Measurements from ENCODE around the gene RBP3. TPM values are rescaled to one million over a fixed set of nuclear protein-coding genes. Genes with fewer than 3 reads are reported as not detected.

RBP3 gene
- total RNA-seq, 1 donor from 2014 or later: not detected

DNA sequence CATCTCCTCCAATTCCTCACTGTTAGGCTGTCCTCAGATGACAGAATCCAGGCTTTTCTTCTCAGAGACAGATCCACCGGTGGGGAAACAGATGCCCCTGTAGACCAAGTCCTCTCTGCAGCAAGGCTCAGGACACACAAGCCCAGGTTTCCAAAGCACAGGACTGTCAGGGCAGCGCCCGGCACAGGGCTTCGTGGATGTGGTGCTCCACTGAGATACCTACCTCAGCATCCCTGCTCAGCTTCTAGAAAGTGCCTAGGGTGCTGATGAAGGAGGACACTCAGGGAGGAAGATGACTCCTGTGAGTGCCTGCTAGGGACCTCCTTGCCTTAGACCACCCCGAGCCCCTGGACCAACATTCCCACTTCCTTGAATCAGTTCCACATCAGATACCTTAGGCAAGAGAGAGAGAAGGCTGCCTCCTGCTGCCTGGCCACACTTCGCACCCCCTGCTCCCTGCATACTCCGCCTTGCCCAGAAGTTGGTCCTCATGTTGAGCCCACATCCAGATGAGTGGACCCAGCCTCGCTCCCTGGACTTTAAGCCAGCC, 8.9 kb upstream of the RBP3 start:
- peaks cover 13% of the 10 kb centered on the region for H3K27me3 Mint-ChIP-seq (ENCODE audit: unreplicated experiment)

DNA sequence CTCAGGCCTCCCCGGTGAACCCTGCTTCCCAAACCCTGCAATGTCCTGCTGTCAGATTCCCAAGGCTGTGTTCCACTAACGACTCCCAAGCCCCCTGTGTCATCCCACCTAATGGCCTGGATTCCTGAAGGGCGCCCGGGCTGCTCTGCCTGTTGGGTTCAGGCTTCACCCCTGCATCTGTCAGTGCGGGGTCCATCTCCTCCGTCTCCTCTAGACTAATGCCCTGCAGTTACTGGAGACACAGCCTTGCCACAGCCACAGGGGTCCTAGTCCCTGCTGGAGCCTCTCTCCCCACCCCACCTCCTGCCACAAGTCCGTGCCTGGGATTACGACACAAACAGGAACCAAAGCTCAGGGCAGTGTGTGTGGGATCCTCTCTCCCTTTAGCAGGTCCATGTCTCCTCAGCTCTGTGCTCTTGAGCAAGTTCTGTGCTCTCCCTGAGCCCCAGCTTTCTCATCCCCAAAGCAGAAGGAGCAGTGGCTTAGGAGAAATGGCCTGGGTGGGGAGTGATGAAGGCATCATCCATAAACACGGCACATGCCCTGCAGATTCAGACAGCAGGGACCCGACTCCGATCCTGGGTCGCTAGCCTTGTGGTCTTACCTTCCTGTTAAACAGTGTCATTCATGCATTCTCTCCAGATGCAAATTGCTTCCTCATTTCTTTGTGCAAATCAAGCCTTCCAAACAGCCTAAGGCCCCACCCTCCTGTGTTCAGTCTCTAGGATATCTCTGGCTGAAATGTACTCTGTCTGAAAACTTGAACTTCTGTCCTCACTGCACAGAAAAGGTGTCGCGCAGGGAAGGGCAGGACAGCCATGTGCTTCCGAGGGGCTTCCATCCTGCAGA, 8.2 kb upstream of the RBP3 start:
- DNase-seq: no peak
- H3K36me3 Mint-ChIP-seq (ENCODE audit: unreplicated experiment): no peaks in the 10 kb centered on the region
- no peak overlapping the region for H3K27ac Mint-ChIP-seq (ENCODE audit: unreplicated experiment)

More for the DNA sequence above, 8.9 kb upstream of the RBP3 start:
- Mint-ChIP-seq H3K4me1 (ENCODE audit: low read depth, unreplicated experiment) (no peaks in the 10 kb centered on the region), H3K36me3 (ENCODE audit: unreplicated experiment) (no peaks in the 10 kb centered on the region), H3K27ac (ENCODE audit: unreplicated experiment) (no peak overlapping the region), H3K4me3 (ENCODE audit: unreplicated experiment) (no peak overlapping the region), H3K9me3 (ENCODE audit: unreplicated experiment) (peaks cover 2% of the 10 kb centered on the region)
- TF ChIP-seq, protein P1, sequence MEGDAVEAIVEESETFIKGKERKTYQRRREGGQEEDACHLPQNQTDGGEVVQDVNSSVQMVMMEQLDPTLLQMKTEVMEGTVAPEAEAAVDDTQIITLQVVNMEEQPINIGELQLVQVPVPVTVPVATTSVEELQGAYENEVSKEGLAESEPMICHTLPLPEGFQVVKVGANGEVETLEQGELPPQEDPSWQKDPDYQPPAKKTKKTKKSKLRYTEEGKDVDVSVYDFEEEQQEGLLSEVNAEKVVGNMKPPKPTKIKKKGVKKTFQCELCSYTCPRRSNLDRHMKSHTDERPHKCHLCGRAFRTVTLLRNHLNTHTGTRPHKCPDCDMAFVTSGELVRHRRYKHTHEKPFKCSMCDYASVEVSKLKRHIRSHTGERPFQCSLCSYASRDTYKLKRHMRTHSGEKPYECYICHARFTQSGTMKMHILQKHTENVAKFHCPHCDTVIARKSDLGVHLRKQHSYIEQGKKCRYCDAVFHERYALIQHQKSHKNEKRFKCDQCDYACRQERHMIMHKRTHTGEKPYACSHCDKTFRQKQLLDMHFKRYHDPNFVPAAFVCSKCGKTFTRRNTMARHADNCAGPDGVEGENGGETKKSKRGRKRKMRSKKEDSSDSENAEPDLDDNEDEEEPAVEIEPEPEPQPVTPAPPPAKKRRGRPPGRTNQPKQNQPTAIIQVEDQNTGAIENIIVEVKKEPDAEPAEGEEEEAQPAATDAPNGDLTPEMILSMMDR (IDR thresholded peaks at IDR 0.05; ENCODE audit: partially characterized antibody, unreplicated experiment): no peak
- no peak for DNase-seq

DNA sequence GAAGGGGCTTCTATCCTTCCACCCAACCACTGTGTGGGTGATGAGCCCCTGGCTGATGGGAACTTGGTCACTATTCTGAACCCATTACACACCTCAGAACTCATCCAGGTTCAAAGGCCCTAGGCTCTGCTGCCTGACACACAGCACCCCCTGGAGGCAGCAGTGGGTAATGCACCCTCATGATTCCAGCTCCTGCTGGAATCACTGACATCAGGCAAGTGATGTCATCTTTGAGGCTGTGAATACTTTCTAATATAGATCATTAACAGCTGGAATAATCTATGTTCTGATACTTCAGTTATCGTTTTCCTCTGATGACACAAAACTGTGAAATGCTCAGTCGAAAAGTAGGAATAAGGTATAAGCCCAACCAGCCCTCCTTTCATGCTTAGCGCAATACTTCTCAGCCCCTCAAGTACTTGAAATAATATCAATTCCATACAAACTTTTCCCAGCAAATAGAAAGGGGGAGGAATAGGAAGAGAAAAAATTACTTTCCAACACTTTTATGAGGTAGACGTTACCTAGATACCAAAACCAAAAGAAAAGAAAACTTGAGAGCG, 7.5 kb upstream of the RBP3 start:
- Mint-ChIP-seq H3K27ac (ENCODE audit: unreplicated experiment) (no peak overlapping the region), H3K36me3 (ENCODE audit: unreplicated experiment) (no peaks in the 10 kb centered on the region), H3K27me3 (ENCODE audit: unreplicated experiment) (peaks cover 15% of the 10 kb centered on the region), H3K4me1 (ENCODE audit: low read depth, unreplicated experiment) (peaks cover under 1% of the 10 kb centered on the region), H3K4me3 (ENCODE audit: unreplicated experiment) (no peak overlapping the region), H3K9me3 (ENCODE audit: unreplicated experiment) (no peaks in the 10 kb centered on the region)
- TF ChIP-seq, protein P1 (IDR thresholded peaks at IDR 0.05; ENCODE audit: partially characterized antibody, unreplicated experiment): peak; percentile 99
- DNase-seq: peak; percentile 88

More for the DNA sequence above, 8.2 kb upstream of the RBP3 start:
- no peak overlapping the region for H3K4me3 Mint-ChIP-seq (ENCODE audit: unreplicated experiment)
- H3K4me1 Mint-ChIP-seq (ENCODE audit: low read depth, unreplicated experiment): no peaks in the 10 kb centered on the region
- peaks cover 13% of the 10 kb centered on the region for H3K27me3 Mint-ChIP-seq (ENCODE audit: unreplicated experiment)
- TF ChIP-seq, protein P1 (IDR thresholded peaks at IDR 0.05; ENCODE audit: partially characterized antibody, unreplicated experiment): no peak
- H3K9me3 Mint-ChIP-seq (ENCODE audit: unreplicated experiment): no peaks in the 10 kb centered on the region

DNA sequence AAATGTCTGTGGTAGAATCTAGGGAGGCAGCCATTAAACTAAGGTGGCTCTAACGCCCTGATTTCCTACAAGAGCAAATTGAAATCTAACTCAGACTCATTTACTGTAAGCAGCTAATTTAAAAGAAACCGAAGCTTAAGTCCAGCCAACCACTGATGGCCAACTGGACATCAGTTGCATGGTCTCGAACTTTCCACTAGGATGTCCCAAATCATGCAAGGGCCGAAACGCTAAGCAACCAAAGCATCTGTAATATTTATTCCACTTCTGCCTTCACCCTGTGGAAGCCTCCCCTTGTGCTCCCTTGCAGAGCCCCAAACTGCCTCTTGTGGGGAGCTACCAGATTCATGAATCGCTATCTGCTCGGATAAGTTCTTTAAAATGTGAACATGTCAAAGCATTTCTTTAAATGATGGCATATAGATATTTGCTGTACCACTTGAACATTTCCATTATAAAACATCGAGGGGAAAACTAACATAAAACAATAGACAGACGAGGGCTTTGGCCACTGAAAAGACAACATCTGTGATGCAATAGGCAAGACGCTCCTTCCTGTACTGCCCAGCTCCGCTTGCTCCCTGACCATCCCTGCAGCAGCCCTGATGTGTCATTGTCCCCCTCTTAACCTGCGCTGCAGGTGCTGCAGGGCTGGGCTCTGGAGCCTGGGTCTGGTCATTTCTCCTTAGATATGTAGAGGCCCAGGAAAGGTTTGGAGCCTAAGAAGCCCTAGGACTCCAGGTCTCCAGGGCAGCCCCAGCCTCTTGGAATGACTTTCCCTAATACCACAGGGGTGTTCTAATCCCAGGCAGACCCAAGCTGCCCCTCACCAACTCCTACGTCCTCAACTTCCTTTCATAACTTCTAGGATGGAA, 2.9 kb upstream of the RBP3 start:
- Mint-ChIP-seq H3K4me3 (ENCODE audit: unreplicated experiment) (no peak overlapping the region), H3K36me3 (ENCODE audit: unreplicated experiment) (no peaks in the 10 kb centered on the region)
- TF ChIP-seq, protein P1 (IDR thresholded peaks at IDR 0.05; ENCODE audit: partially characterized antibody, unreplicated experiment): no peak

More for the DNA sequence above, 2.9 kb upstream of the RBP3 start:
- Mint-ChIP-seq H3K27me3 (ENCODE audit: unreplicated experiment) (peaks cover 12% of the 10 kb centered on the region), H3K4me1 (ENCODE audit: low read depth, unreplicated experiment) (peaks cover 11% of the 10 kb centered on the region), H3K27ac (ENCODE audit: unreplicated experiment) (peak overlapping the region; percentile 62), H3K9me3 (ENCODE audit: unreplicated experiment) (peaks cover 7% of the 10 kb centered on the region)
- DNase-seq: no peak

Data from glutamatergic neuron (in vitro differentiated cells).